Tibial artery (tissue), 4 donors: ENCODE data around the gene LRIF1.

Experiments
- DNase-seq, 2 donors: peaks; one replicate each; pipeline ENCODE4 v3.0.0-alpha.2; 2019
- H3K27ac ChIP-seq, 2 donors: fragments of 200-600 bp; sonication (generic) in 1 of 2; 1 replicate in 1 of 2; 2 replicates in 1 of 2; pipeline ENCODE4 v1.5.1; 2018 to 2019; ENCODE audit warnings: mild to moderate bottlenecking in 1 of 2
- H3K27me3 ChIP-seq, 2 donors: fragments of 200-600 bp; sonication (generic) in 1 of 2; one replicate each; pipeline versions ENCODE4 v1.5.1 to v1.6.0; 2016 to 2019
- H3K36me3 ChIP-seq, 3 donors: fragments of 200-600 bp; sonication (generic) in 2 of 3; one replicate each; pipeline ENCODE4 v1.5.1; 2016 to 2019; ENCODE audit warnings: mild to moderate bottlenecking in 2 of 3
- H3K4me1 ChIP-seq, 4 donors: fragments of 200-600 bp; sonication (generic) in 2 of 4; 1 replicate in 3 of 4; 2 replicates in 1 of 4; pipeline ENCODE4 v1.5.1; 2016 to 2019
- H3K4me3 ChIP-seq, 2 donors: fragments of 200-600 bp; sonication (generic) in 1 of 2; 1 replicate in 1 of 2; 2 replicates in 1 of 2; pipeline ENCODE4 v1.5.1; 2018 to 2019; ENCODE audit warnings: mild to moderate bottlenecking in 2 of 2
- H3K9me3 ChIP-seq, 3 donors: fragments of 200-600 bp; sonication (generic) in 1 of 3; one replicate each; pipeline ENCODE4 v1.5.1; 2016 to 2019
- intact Hi-C: fragments of 100-400 bp; cut with DNase I; formaldehyde crosslinking; loops from one replicate; pipeline ENCODE4 v1.15.0; 2023; ENCODE audit warnings: low total_unique reads
- TF ChIP-seq, protein P1 (sequence below), 2 experiments: fragments of 200-600 bp in 1 of 2; fragments of 450-650 bp in 1 of 2; IDR thresholded peaks; one replicate each; pipeline ENCODE4 v1.5.1; 2017 to 2019; ENCODE audit warnings: antibody characterized with exemption in 2 of 2, mild to moderate bottlenecking in 1 of 2, moderate library complexity in 1 of 2

The LRIF1 gene

DNA sequence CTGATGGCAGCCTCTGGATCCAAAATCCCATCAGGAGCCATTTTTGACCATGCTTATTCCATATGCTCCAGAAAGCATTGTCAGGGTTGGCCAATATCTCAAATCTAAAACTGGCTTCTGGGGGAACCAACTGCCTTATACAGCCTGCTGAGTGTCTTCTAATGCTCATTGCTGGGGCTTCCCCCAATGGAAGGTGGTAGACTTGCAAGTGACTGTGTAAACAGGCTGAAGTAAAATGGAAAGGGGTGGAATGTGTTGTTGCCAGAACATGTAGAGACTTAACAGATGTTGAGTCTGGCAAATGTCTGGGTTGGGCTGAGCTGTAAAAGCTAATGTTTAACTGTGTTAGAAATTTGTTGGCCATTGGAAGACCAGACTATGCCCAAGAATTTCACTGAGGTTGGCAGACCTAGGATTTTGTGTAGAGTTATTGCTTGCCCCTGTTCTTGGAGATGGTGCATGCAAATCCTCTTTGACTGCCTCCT is 22.7 kb upstream of the LRIF1 start:
- DNase-seq: no peak
- H3K4me3 ChIP-seq: no peak overlapping the region
- intact Hi-C loops: no loop called here
- no peaks in the 10 kb centered on the region for H3K36me3 ChIP-seq
- H3K27ac ChIP-seq: no peak overlapping the region
- no peaks in the 10 kb centered on the region for H3K4me1 ChIP-seq
- H3K9me3 ChIP-seq: peaks cover 0 to 5% (median 0%) of the 10 kb centered on the region in 3 donors
- H3K27me3 ChIP-seq: no peaks in the 10 kb centered on the region
- TF ChIP-seq, protein P1, sequence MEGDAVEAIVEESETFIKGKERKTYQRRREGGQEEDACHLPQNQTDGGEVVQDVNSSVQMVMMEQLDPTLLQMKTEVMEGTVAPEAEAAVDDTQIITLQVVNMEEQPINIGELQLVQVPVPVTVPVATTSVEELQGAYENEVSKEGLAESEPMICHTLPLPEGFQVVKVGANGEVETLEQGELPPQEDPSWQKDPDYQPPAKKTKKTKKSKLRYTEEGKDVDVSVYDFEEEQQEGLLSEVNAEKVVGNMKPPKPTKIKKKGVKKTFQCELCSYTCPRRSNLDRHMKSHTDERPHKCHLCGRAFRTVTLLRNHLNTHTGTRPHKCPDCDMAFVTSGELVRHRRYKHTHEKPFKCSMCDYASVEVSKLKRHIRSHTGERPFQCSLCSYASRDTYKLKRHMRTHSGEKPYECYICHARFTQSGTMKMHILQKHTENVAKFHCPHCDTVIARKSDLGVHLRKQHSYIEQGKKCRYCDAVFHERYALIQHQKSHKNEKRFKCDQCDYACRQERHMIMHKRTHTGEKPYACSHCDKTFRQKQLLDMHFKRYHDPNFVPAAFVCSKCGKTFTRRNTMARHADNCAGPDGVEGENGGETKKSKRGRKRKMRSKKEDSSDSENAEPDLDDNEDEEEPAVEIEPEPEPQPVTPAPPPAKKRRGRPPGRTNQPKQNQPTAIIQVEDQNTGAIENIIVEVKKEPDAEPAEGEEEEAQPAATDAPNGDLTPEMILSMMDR (IDR thresholded peaks at IDR 0.05): no peak

DNA sequence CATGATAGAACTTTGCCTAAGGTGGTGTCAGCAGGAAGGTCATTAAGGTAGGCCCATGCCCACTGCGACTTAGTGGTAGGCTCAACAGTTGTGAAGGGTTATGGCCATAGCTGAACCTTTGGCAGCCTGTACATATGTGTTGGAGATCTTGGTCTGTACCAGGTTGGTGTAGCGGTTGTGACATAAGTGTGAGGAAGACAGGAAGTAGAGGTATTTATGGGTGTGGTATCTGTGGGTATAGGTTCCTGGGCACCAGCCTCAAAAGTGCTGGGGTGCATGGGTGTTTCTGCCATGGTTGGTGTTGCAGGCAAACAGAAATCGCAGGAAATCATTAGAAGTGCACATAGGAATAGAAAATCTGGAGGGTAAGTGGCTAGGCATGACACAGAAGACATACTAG is 18.6 kb upstream of the LRIF1 start:
- no peak overlapping the region for H3K4me3 ChIP-seq
- TF ChIP-seq, protein P1 (IDR thresholded peaks at IDR 0.05): no peak
- no peaks in the 10 kb centered on the region for H3K27me3 ChIP-seq
- DNase-seq: no peak
- intact Hi-C loops: no loop called here
- H3K4me1 ChIP-seq: no peaks in the 10 kb centered on the region
- no peak overlapping the region for H3K27ac ChIP-seq
- peaks cover 0 to 3% (median 0%) of the 10 kb centered on the region in 3 donors for H3K9me3 ChIP-seq
- no peaks in the 10 kb centered on the region for H3K36me3 ChIP-seq

DNA sequence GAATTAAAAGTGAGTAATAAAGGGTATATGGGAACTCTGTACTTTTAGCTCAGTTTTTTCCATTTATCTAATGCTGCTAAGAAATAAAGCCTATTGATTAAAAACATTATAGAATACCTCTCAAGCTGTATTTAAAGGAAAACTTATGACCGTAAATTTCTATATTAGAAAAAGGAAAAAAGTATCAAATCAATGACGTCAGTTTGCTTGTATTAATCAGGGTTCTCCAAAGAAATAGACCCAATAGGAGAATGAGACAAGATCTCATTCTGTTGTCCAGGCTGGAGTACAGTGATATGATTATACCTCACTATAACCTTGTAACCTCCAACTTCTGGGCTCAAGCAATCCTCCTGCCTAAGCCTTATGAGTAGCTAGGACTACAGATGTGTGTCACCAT is 15.4 kb upstream of the LRIF1 start:
- Histone ChIP-seq H3K9me3 (no peaks in the 10 kb centered on the region), H3K27ac (no peak overlapping the region), H3K36me3 (no peaks in the 10 kb centered on the region), H3K4me1 (no peaks in the 10 kb centered on the region), H3K4me3 (no peak overlapping the region), H3K27me3 (no peaks in the 10 kb centered on the region)
- DNase-seq: no peak
- TF ChIP-seq, protein P1 (IDR thresholded peaks at IDR 0.05): no peak
- intact Hi-C loops: no loop called here

DNA sequence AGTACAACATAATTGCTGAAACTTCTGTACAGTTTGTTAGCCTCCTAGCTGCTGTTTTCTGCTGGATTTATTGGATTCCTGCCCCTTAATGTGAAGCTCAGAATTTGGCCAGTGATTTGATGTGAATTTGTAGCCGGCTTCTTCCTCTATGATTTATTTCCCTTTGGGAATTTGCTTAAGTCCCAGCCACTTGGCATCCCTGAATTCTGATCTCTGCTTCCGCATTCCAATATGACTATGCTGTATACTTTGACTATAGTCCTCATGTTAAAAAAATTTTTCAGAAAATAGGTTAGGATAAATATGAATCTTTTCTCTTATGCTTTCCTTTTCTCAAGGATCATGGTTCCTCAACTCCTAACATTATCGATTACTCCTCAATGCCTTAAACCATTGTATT is 12.4 kb upstream of the LRIF1 start:
- Histone ChIP-seq H3K27me3 (no peaks in the 10 kb centered on the region), H3K4me1 (no peaks in the 10 kb centered on the region), H3K36me3 (no peaks in the 10 kb centered on the region), H3K27ac (no peak overlapping the region), H3K9me3 (no peaks in the 10 kb centered on the region), H3K4me3 (no peak overlapping the region)
- DNase-seq: no peak
- intact Hi-C loops: no loop called here
- TF ChIP-seq, protein P1 (IDR thresholded peaks at IDR 0.05): no peak

DNA sequence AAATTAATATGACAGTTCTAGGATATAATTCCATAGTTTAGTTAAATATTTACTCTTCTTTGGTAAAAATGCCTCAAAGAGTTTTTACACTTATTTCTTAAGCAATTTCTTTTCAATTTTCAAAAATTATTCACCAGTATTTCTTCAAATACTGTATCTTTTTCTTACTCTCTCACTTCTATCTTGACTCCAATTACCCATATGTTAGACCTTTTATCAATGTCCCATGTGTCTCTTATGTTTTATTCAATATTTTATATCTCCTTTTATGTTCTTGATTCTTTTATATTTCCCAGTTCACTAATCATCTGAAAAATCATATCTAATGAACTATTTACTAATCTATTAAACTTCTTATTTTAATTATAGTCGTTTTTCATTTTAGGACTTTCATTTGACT is 11.5 kb upstream of the LRIF1 start:
- Histone ChIP-seq H3K4me1 (no peaks in the 10 kb centered on the region), H3K9me3 (no peaks in the 10 kb centered on the region), H3K27ac (no peak overlapping the region), H3K27me3 (no peaks in the 10 kb centered on the region), H3K36me3 (no peaks in the 10 kb centered on the region), H3K4me3 (no peak overlapping the region)
- no peak for DNase-seq
- intact Hi-C loops: no loop called here
- TF ChIP-seq, protein P1 (IDR thresholded peaks at IDR 0.05): no peak

DNA sequence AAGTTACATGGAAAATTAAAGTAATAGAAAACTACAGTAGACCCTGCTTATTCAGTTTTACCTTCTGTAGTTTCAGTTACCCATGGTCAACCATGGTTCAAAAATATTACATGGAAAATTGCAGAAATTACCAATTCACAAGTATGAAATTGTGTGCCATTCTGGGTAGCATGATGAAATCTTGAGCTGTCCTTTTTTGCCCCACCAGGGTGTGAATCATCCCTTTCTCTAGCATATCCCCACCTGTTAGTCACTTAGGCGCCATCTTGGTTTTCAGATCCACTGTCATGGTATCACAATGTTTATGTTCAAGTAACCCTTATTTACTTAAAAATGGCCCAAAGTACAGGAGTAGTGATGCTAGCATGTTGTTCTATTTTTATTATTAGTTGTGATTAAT is 3.5 kb upstream of the LRIF1 start:
- TF ChIP-seq, protein P1 (IDR thresholded peaks at IDR 0.05): no peak

More for the DNA sequence above, 3.5 kb upstream of the LRIF1 start:
- peaks cover 0 to 21% (median 3%) of the 10 kb centered on the region in 3 donors for H3K9me3 ChIP-seq
- H3K27me3 ChIP-seq: no peaks in the 10 kb centered on the region
- H3K4me3 ChIP-seq: no peak overlapping the region
- no peak for DNase-seq
- no peaks in the 10 kb centered on the region for H3K36me3 ChIP-seq
- no peak overlapping the region for H3K27ac ChIP-seq
- intact Hi-C loops: no loop called here
- H3K4me1 ChIP-seq: peaks cover 0 to 8% (median 0%) of the 10 kb centered on the region in 4 donors
